RWPE1 (cell line): ENCODE measurements around the gene STAP2.

Experiments used
- CTCF ChIA-PET: fragments of 350-600 bp; sonication (Branson Sonifier 250); formaldehyde crosslinking; extraction: SDS; loops from one replicate; lab custom pipeline; 2021; lab: Yijun Ruan, JAX
- POLR2A ChIA-PET: fragments of 400-600 bp; formaldehyde crosslinking; extraction: SDS; loops from one replicate; lab custom pipeline; 2020; ENCODE audit warnings: antibody characterized with exemption; ENCODE audit not compliant: low non-redundant PET; lab: Yijun Ruan, JAX
- DNase-seq: peaks from one replicate; pipeline ENCODE4 v3.0.0; 2012; ENCODE audit warnings: low spot score
- H3K27ac ChIP-seq: fragments of 450-650 bp; 2 replicates; pipeline ENCODE4 v1.5.1; 2017
- TF ChIP-seq, protein P1 (sequence below): fragments of 450-650 bp; conservative IDR thresholded peaks from 2 replicates; pipeline ENCODE4 v1.5.1; 2017; ENCODE audit warnings: low read depth, mild to moderate bottlenecking

STAP2 gene

DNA sequence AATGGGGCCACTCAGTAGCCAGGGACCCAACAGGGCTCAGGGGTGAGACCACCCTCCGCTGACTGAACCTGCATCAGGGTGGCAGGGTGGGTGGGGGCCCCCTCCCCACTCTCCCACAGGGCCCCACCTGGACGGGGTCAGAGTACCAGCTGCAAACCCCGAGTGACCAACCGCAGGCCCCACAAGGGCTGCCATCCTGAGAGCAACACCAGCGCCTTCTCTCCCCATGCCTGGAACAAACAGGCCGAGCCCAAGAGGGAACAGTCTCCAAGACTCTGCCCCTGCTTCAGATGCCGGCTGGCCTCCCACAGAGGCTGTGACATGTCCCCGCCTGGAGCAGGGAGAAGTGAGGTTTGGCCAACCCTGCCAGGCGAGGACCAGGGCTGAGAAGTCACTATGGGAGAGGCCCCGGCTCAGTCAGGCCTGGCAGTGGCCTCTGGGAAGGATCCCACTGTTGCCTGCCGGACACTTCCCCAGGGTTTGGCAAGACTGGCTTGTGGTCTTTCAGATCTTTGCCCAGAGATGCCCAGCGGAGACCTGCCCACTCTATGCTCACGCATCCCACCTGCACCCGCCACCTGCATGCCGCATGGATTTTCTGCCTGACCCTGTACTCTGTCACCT, 31.9 kb upstream of the STAP2 start:
- DNase-seq = no peak
- TF ChIP-seq, protein P1, sequence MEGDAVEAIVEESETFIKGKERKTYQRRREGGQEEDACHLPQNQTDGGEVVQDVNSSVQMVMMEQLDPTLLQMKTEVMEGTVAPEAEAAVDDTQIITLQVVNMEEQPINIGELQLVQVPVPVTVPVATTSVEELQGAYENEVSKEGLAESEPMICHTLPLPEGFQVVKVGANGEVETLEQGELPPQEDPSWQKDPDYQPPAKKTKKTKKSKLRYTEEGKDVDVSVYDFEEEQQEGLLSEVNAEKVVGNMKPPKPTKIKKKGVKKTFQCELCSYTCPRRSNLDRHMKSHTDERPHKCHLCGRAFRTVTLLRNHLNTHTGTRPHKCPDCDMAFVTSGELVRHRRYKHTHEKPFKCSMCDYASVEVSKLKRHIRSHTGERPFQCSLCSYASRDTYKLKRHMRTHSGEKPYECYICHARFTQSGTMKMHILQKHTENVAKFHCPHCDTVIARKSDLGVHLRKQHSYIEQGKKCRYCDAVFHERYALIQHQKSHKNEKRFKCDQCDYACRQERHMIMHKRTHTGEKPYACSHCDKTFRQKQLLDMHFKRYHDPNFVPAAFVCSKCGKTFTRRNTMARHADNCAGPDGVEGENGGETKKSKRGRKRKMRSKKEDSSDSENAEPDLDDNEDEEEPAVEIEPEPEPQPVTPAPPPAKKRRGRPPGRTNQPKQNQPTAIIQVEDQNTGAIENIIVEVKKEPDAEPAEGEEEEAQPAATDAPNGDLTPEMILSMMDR = no peak
- ChIA-PET CTCF (interaction anchor here (0.5 to 2.2 kb wide), 15 partner anchors 9 to 396 kb away, joined by 3 to 9 read pairs (median 3); partner anchors contain the start of gene SH3GL1), POLR2A (interaction anchor here (0.7 kb wide), 1 partner anchor 30 kb away, joined by 3 read pairs; the partner anchor contains the start of gene SH3GL1)
- peak overlapping the region; percentile 99 for H3K27ac ChIP-seq

DNA sequence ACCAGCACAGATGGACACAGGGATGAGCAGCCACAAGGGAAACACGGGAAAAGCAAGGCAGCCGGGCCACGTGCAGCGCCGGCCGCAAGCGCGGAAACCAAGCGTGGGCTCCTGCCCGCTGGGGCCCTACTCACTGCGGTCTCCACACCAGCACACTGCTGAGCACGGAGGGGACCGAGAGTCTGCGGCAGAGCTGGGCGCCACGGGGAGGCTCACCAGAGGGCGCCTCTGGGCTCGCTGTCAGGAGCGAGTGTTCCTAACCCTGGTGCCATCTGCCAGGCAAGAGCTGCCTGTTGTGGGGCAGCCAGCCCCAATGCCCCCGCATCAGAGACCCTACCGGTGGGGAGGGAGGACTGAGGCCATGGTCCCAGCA, 31.2 kb upstream of the STAP2 start:
- POLR2A ChIA-PET = interaction anchor here (0.7 kb wide), 1 partner anchor 31 kb away, joined by 3 read pairs; the partner anchor contains the start of gene SH3GL1
- CTCF ChIA-PET = interaction anchor here (0.6 to 2.2 kb wide), 13 partner anchors 9 to 103 kb away, joined by 3 to 9 read pairs (median 3); partner anchors contain the start of gene SH3GL1
- TF ChIP-seq, protein P1 = peak; percentile 77
- peak; percentile 43 for DNase-seq
- H3K27ac ChIP-seq = peak overlapping the region; percentile 99

DNA sequence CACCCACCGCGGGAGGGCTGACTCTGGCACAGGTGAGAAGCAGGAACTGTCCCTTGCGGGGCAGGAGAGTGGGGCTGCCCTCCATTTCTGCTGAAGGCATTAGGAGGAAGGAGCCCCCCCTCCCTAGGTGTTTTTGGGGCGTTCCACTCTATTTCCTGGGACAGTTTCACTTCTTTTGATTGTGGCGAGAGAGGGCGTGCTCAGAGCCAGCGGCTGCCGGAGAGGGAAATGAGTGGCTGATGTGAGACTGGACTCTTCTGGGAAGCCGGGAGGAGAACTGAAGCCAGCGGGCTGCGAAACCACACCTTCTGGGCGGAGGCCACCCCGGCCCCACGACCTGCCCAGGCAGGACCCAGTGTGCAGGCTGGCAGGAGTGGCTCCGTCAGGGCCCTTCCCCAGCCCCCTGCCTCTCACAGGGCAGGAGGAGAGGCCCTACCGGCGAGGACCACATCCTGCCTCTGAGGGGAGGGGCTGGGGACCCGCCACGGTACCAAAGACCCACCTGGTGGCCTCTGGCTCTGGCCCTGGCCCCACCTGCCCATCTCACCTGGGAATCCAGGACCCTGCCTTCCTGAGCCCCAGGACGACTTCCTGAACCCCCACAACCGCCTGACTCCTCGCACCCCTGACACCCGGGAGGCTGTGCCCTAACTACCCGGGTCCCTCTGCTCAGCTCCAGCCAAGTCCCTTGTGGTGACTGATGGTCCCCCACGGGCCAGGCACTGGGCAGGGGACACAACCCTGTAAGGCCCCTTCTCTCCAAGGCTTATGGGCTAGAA, 30.7 kb upstream of the STAP2 start:
- POLR2A ChIA-PET = no interaction called here
- peak; percentile 65 for DNase-seq
- peak overlapping the region; percentile 99 for H3K27ac ChIP-seq
- CTCF ChIA-PET = interaction anchor here (0.8 to 2.2 kb wide), 7 partner anchors 10 to 102 kb away, joined by 3 to 9 read pairs (median 3); partner anchors contain the start of gene SH3GL1
- TF ChIP-seq, protein P1 = no peak

DNA sequence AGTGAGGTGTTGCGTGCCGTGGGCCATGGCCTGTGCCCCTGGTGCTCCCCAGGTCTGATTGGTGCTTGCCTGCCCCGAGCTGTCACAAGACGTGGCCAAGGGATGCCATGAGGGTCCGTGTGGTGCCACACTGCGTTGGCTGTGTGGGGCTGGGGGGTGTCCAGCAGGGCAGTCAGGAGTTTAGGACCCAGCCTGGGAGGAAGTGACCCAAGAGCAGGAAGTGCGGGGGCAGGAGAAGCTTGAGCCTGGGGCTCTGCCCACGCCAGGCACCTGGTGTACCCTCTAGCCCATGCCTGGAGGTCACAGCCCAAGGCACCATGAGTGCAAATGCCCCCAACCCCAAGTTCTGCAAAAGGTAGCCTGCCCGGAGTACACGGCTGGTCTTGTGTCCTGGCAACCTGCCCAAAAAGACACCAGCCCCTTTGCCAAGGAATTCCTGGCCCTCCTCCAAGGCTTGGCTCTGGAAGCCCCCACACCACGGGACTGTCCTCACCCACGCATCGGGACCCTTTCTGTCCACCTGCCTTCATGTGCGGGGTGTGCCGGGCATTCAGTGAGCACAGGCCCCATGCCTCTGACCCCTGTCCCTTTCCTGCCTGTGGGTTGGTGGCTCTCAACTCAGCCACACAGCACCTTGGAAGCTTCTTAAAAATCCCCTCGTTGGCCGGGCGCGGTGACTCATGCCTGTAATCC, 29.6 kb upstream of the STAP2 start:
- TF ChIP-seq, protein P1 = no peak
- ChIA-PET POLR2A (no interaction called here), CTCF (interaction anchor here (0.6 to 0.8 kb wide), 2 partner anchors 22 to 228 kb away, joined by 3 to 4 read pairs; no protein-coding TSS in a partner anchor)
- peak overlapping the region; percentile 99 for H3K27ac ChIP-seq
- DNase-seq = no peak

DNA sequence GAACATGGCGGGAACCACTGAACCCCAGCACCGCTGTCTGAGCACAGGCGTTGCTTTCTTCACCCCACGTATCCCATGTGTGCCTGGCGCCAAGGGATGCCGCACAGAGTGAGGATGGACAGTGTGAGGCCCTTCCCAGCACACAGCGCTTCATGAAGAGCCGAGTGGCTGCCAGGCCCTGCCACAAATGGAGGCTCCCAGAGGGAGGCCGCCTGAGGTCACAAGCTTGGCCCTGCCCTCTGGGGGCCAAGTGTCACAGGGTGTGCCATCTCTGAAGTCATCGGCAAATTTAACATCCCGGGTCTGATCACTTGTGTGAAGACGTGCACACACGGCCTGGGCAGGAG, 29.1 kb upstream of the STAP2 start:
- TF ChIP-seq, protein P1 = no peak
- peak overlapping the region; percentile 99 for H3K27ac ChIP-seq
- no peak for DNase-seq
- ChIA-PET CTCF (interaction anchor here (0.8 kb wide), 1 partner anchor 23 kb away, joined by 4 read pairs; no protein-coding TSS in a partner anchor), POLR2A (no interaction called here)

DNA sequence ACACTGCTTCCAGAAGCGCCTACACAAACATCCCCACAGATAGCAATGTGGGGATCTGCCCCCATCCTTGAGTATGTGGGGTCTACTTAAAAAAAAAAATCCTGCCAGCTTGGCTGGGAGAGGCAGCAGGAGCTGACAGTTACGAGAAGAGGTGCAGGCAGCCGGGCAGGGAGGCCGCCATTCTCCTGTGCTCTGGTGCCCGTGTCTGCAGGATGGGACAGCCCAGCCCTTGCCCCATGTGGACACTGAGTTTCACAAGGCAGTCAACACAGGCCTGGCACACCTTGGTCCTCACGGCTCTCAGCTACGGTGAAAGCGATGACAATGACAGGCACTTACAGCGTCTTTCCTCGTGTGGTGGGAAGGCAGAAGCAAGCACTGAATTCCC, 28.7 kb upstream of the STAP2 start:
- no peak for DNase-seq
- POLR2A ChIA-PET = no interaction called here
- TF ChIP-seq, protein P1 = no peak
- H3K27ac ChIP-seq = peak overlapping the region; percentile 99
- CTCF ChIA-PET = interaction anchor here (1.1 kb wide), 1 partner anchor 25 kb away, joined by 3 read pairs; no protein-coding TSS in a partner anchor
